ENCODE data around the gene AHCYL1.

- no peak for TF ChIP-seq EZH2phosphoT487 (IDR thresholded peaks at IDR 0.05; ENCODE audit: low read depth, severe bottlenecking, unreplicated experiment)
- TF ChIP-seq CTCF (IDR thresholded peaks at IDR 0.05; ENCODE audit: poor library complexity): no peak
- no peak for TF ChIP-seq EZH2 (IDR thresholded peaks at IDR 0.05; ENCODE audit: borderline replicate concordance)
Observed at GRCh38 chr1:109942434-109942833, 42.1 kb upstream of the AHCYL1 start.

Data from hepatocyte (in vitro differentiated cells).